T-helper 2 cell treated with Interferon-gamma antibody and Interleukin-4, amounts not matched to agents 5 μg/mL and 100 μg/mL, for 36 hours (primary cell): ENCODE results near the gene DDIT3.
A peak's percentile ranks its signal among the peaks of the same experiment; 100 is the strongest.

Experiments used
- DNase-seq: peaks from one replicate; pipeline ENCODE4 v3.0.0; 2021; ENCODE audit warnings: low spot score
- H3K27ac Mint-ChIP-seq: one replicate; pipeline ENCODE4 v1.8.0; 2021; ENCODE audit warnings: mild to moderate bottlenecking, mixed read lengths
- H3K27me3 Mint-ChIP-seq: one replicate; pipeline ENCODE4 v1.8.0; 2021; ENCODE audit warnings: low read depth, mixed read lengths
- H3K36me3 Mint-ChIP-seq: one replicate; pipeline ENCODE4 v1.8.0; 2021; ENCODE audit warnings: low read depth, mixed read lengths
- H3K4me1 Mint-ChIP-seq: one replicate; pipeline ENCODE4 v1.8.0; 2021; ENCODE audit warnings: low read depth, mixed read lengths
- H3K4me3 Mint-ChIP-seq: one replicate; pipeline ENCODE4 v1.8.0; 2022; ENCODE audit warnings: mild to moderate bottlenecking, moderate library complexity, mixed read lengths
- H3K9me3 Mint-ChIP-seq: one replicate; pipeline ENCODE4 v1.8.0; 2021; ENCODE audit warnings: mixed read lengths

The DDIT3 gene

DNA sequence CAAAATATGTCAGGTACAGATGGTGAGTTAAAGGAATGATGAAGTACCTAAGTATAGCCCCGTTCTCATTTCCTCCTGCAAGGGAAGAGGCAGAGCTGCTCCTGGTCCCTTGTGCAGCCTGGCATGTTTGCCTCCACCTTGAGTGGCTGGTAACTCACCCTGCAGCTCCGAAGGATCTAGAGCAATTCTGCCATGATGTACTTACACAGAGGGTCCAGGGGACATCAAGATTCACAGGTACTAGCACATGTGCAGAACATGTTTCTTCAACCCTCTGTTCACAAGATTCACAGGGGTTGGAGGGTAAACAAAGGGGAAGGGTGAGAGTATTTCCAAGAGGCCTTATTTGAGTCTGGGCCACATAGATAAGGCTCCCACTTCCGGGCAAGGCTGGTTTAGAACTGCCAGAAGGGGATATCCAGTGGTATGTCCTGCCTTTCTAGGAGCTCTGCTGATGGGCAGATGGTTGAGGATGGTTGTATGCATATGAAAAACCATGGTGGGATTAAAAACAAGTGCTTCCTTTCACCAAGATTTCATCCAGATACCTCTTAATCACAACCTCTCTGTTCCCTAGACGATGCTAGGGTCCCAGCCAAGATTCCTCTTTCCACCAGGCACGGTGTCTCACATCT, 18.9 kb upstream of the DDIT3 start:
- no peak for DNase-seq
- H3K4me3 Mint-ChIP-seq = no peak overlapping the region
- H3K36me3 Mint-ChIP-seq = peaks cover 25% of the 10 kb centered on the region
- no peaks in the 10 kb centered on the region for H3K9me3 Mint-ChIP-seq
- H3K27ac Mint-ChIP-seq = no peak overlapping the region
- H3K27me3 Mint-ChIP-seq = no peaks in the 10 kb centered on the region
- H3K4me1 Mint-ChIP-seq = peaks cover 7% of the 10 kb centered on the region

DNA sequence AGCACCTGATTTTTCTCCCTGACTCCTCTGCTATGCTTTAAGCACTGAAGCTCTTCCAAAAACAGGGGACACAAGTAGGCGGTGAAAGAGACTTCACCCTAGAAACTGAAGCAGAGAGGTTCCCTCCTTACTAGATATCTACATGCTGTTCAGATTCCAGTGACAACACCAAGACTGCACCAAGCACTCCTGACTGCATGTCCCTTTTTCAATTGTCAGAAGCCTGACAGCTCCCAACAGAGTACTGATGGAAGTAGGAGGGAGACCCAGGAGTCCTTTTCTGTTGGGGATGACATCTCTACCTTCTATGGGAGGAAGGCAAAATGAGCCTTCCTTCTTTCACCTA, 16.3 kb upstream of the DDIT3 start:
- Mint-ChIP-seq H3K36me3 (peaks cover 42% of the 10 kb centered on the region), H3K9me3 (no peaks in the 10 kb centered on the region), H3K27me3 (no peaks in the 10 kb centered on the region), H3K4me3 (no peak overlapping the region), H3K4me1 (peaks cover 1% of the 10 kb centered on the region), H3K27ac (no peak overlapping the region)
- DNase-seq = no peak

GRCh38 chr12:57535764-57536596, 15.7 kb upstream of the DDIT3 start:
- DNase-seq = no peak
- Mint-ChIP-seq H3K4me1 (peaks cover 1% of the 10 kb centered on the region), H3K27ac (peak overlapping the region; percentile 13), H3K9me3 (no peaks in the 10 kb centered on the region), H3K4me3 (no peak overlapping the region), H3K36me3 (peaks cover 46% of the 10 kb centered on the region), H3K27me3 (no peaks in the 10 kb centered on the region)

- DNase-seq = no peak
- Mint-ChIP-seq H3K27ac (no peak overlapping the region), H3K9me3 (no peaks in the 10 kb centered on the region), H3K4me3 (no peak overlapping the region), H3K27me3 (no peaks in the 10 kb centered on the region), H3K36me3 (peaks cover 49% of the 10 kb centered on the region), H3K4me1 (peaks cover 1% of the 10 kb centered on the region)
Observed at GRCh38 chr12:57534991-57535543, 14.8 kb upstream of the DDIT3 start.

GRCh38 chr12:57534250-57534649, 13.9 kb upstream of the DDIT3 start:
- H3K4me1 Mint-ChIP-seq = peaks cover 1% of the 10 kb centered on the region
- peaks cover 53% of the 10 kb centered on the region for H3K36me3 Mint-ChIP-seq
- no peak overlapping the region for H3K4me3 Mint-ChIP-seq
- no peaks in the 10 kb centered on the region for H3K27me3 Mint-ChIP-seq
- no peaks in the 10 kb centered on the region for H3K9me3 Mint-ChIP-seq
- no peak for DNase-seq
- no peak overlapping the region for H3K27ac Mint-ChIP-seq

DNA sequence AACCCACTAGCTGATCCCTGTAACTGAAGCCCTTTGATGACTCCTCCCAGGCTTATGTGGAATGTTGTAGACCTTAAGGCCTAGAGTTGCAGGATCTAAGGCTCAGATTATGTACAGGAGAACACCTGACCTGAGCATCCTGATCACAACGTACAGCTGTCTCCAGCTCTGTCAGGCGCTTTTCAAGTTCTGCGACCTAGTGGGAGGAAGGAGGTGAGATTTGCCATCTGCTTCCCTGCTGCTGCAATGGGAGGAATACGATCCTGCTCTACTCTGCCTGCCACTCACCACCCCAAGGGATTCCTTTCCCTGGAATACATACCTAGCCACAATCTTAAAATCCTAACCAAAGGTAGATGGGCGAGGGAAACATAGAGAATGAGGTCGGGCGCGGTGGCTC, 12.8 kb upstream of the DDIT3 start:
- no peak for DNase-seq
- Mint-ChIP-seq H3K36me3 (peaks cover 58% of the 10 kb centered on the region), H3K4me1 (peaks cover 1% of the 10 kb centered on the region), H3K27me3 (no peaks in the 10 kb centered on the region), H3K4me3 (no peak overlapping the region), H3K27ac (no peak overlapping the region), H3K9me3 (no peaks in the 10 kb centered on the region)

DNA sequence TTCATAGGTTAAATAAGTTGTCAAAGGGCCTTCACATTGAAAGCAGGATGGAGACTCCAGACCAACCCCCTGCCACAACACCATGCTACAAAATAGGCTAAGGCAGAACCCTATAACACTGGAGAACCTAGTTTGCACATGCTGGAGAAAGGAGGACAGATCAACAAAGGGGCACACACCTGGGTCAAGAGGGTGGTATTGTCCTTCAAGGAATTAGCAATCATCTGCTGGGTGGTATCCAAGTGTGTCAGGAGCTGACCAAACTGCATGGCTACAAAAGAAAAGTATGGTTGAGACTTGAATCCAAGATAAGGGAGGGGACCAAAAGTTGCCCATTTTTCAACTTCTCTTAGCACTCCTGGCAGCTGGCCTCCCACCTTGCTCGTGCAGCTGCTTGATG, 11.5 kb upstream of the DDIT3 start:
- no peaks in the 10 kb centered on the region for H3K9me3 Mint-ChIP-seq
- H3K27ac Mint-ChIP-seq = no peak overlapping the region
- H3K36me3 Mint-ChIP-seq = peaks cover 57% of the 10 kb centered on the region
- peaks cover 1% of the 10 kb centered on the region for H3K4me1 Mint-ChIP-seq
- no peaks in the 10 kb centered on the region for H3K27me3 Mint-ChIP-seq
- DNase-seq = no peak
- no peak overlapping the region for H3K4me3 Mint-ChIP-seq

DNA sequence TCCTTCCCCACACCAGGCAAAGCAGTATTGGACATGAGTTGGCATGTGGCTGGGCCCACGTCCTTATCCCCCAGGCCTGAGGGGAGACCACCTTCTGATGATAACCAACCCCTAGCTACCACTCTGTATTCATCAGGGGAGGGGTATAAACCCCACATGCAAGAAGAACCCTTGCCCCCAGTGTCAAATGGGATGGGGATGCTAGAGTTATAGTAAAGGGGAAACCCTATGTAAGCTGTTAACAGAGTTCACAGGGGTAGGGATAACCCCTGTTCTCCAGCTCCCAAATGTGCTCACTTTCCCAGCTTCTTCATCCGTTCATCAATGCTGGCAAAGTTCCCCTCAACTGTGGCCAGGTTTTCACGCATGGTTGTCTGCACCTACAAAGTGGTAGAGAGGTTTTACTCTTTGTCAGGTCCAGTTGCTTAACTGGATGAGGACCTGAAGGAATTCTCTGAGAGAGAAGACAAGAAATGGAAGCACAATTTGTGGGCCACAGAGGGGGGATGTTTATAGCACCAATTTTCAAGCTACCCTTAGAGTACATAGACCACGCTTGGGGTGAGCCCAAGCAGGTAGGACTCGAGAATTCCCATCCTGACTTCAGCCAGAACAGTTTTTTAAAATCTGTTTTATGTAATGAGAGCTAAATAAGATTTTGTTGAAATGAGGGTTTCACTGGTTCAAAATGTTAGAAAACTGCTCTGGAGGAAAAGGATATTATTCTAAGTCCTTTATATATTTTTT, 10.3 kb upstream of the DDIT3 start:
- DNase-seq = no peak
- H3K4me3 Mint-ChIP-seq = no peak overlapping the region
- no peaks in the 10 kb centered on the region for H3K9me3 Mint-ChIP-seq
- no peaks in the 10 kb centered on the region for H3K4me1 Mint-ChIP-seq
- peaks cover 57% of the 10 kb centered on the region for H3K36me3 Mint-ChIP-seq
- no peak overlapping the region for H3K27ac Mint-ChIP-seq
- H3K27me3 Mint-ChIP-seq = no peaks in the 10 kb centered on the region

- DNase-seq = no peak
- peaks cover 2% of the 10 kb centered on the region for H3K4me1 Mint-ChIP-seq
- no peak overlapping the region for H3K4me3 Mint-ChIP-seq
- no peaks in the 10 kb centered on the region for H3K9me3 Mint-ChIP-seq
- no peak overlapping the region for H3K27ac Mint-ChIP-seq
- H3K27me3 Mint-ChIP-seq = no peaks in the 10 kb centered on the region
- H3K36me3 Mint-ChIP-seq = peaks cover 53% of the 10 kb centered on the region
Observed at GRCh38 chr12:57529831-57530230, 9.5 kb upstream of the DDIT3 start.

DNA sequence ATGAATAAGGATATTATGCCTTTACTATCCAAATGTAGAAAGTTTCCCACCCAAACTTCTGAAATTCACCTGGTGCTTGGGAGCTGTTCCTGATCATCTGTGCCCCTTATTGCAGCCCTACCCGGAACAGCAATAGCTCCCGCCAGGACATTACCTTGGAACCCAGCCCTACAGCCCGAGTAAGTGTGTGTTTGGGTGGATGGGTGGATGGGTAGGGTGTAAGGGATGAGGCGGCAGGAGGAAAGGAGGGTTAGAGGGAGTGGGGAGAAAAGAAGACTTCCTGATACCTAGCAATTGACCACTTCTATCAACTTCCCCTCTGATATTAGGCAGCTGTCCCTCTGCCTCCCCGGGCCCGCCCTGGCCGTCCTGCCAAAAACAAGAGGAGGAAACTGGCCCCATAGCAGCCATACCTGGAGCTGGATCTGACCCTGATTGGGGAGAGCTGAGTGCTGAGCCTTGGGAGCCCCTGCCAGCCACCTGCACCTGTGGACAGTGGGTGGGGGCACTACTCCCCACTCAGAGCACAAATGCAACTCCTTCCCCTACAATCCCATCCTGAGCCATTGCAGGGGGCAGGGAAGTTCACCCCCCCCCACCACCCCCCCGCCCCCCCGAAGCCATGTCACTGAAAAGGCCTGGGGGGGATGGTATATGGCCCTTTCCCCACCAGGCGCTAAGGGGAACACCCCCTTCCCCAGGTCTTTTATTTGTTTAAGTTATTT, 8.7 kb upstream of the DDIT3 start:
- no peak for DNase-seq
- Mint-ChIP-seq H3K27ac (no peak overlapping the region), H3K4me1 (peaks cover 6% of the 10 kb centered on the region), H3K9me3 (no peaks in the 10 kb centered on the region), H3K36me3 (peaks cover 58% of the 10 kb centered on the region), H3K4me3 (no peak overlapping the region), H3K27me3 (no peaks in the 10 kb centered on the region)

- peak overlapping the region; percentile 31 for H3K27ac Mint-ChIP-seq
- DNase-seq = no peak
- peaks cover 61% of the 10 kb centered on the region for H3K36me3 Mint-ChIP-seq
- H3K9me3 Mint-ChIP-seq = no peaks in the 10 kb centered on the region
- H3K4me1 Mint-ChIP-seq = peaks cover 15% of the 10 kb centered on the region
- H3K4me3 Mint-ChIP-seq = no peak overlapping the region
- H3K27me3 Mint-ChIP-seq = no peaks in the 10 kb centered on the region
Observed at GRCh38 chr12:57528176-57528575, 7.9 kb upstream of the DDIT3 start.

- Mint-ChIP-seq H3K4me3 (no peak overlapping the region), H3K36me3 (peaks cover 52% of the 10 kb centered on the region), H3K27ac (no peak overlapping the region), H3K9me3 (no peaks in the 10 kb centered on the region), H3K27me3 (peaks cover under 1% of the 10 kb centered on the region), H3K4me1 (peaks cover 17% of the 10 kb centered on the region)
- no peak for DNase-seq
Observed at GRCh38 chr12:57527184-57527583, 6.9 kb upstream of the DDIT3 start.

- Mint-ChIP-seq H3K9me3 (no peaks in the 10 kb centered on the region), H3K4me3 (no peak overlapping the region), H3K36me3 (peaks cover 53% of the 10 kb centered on the region), H3K4me1 (peaks cover 23% of the 10 kb centered on the region), H3K27me3 (peaks cover 3% of the 10 kb centered on the region), H3K27ac (no peak overlapping the region)
- DNase-seq = no peak
Observed at GRCh38 chr12:57526477-57527126, 6.3 kb upstream of the DDIT3 start.
